GF-D8 (cell line): Measurements from ENCODE around the gene NKAIN2.
"Not testable (repeated sequence)": the region's sequence is repeated elsewhere in the genome, so short reads cannot be mapped to it uniquely, and the experiment has no call there.

ENCODE experiments used
- DNase-seq: peaks from one replicate; lab custom pipeline; 2025; lab: John Stamatoyannopoulos, UW

Gene NKAIN2

DNA sequence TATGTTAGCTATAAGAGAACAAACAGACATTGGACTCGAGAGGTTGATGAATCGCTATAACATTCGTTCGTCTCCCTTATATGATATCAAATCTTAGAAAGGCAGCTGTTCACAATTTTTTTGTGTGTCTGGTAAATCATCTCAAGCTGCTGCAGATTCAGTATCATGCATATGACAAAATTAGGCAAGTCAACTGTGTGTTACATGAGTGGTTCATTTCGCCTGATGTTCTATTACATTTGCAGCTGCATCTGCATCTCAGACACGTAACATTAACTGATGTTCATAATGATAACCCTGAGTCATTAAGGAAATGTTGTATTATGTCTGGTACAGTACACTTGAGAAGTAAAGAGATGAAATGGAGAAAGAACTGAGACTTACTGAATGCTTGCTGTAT, 92.1 kb downstream of the NKAIN2 start:
- no peak for DNase-seq

DNA sequence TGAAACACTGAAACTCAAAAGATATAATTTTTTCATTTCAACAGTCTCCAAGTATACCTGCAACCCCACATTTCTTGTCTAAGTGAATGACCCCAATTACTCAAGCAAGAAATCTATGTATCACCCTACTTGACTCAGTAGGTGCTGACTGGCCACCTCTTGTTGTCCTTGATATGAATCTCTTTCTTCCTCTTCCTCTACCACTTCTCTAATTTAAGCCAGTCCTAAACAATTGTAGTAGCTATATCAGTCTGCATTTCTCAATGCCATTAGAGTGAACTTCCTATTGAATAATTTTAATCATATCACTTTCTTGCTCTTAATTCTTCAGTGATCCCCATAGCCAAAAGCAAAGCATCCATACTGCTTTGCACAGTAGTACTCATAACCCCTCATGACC, 93.2 kb downstream of the NKAIN2 start:
- DNase-seq: no peak

DNA sequence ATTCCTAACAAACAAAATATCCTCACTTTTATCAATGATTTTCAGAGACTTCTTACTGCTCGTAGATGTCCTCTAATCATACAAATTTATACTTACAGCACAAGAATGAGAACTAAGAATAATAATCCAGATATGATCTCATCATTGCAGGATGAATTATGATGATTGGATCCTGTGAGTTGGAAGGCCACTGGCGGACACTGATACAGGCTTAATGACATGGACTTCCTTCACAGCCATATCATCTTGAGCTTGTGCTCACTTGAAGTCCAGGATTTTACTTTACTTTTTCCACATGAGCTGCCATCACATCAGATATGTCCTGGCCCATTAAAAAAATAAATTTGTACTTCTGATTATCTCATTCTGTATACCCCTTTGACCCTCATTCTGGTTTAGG, 94.3 kb downstream of the NKAIN2 start:
- DNase-seq: no peak

DNA sequence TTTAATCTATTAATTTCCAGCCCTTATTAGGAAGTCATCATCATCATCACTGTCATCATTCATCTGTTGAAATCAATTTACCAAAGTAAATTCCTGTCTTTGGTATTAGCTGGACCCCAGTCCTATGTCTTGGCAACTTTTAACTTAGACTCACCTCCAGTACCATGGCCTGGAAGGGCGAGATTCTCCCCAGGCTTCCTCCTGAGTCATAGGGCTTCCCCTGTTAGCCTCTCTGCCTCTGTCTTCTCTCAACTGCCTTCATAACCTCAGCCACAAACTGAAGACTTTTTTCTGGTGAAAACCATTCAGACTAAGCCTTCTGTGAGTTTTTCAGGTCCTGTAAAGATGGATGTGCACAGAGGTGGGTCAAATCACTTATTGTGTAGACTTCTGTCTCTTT, 95.0 kb downstream of the NKAIN2 start:
- DNase-seq: no peak

DNA sequence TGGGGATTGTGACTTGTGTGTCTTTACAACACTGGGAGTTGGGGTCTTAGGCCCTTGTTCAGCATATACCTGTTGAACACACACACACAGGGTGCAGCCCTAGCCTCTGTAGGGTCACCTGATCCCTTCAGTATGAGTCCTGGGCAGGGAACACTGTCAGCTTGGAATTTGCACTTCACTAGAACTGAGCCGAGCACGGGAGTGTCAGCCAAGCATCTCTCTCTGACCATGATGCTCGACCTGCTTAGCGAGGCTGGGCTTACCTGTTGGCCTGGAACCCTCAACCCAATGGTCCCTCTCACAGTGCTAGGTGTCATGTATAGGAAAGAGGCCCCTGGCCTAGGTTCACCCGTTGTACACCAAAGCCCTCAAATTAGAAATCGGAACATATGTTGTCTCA, 96.1 kb downstream of the NKAIN2 start:
- no peak for DNase-seq

DNA sequence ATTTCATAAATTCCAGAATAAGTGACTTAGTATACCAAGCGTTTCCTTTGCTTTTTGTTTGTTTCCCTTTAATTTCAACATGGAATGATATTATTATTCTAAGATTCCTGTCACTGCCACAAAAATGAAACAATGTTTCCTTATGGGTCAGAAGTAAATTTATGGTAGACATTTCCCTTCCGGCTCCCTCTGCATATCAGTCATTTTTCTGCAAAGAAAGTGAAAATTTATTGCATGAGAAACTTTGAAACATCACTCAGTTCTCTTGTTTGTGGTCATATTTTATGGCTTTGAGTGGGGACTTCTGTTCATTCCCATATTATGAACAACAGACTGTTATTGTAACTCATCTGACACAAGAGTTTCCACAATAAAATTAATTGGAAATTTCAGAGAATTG, 97.8 kb downstream of the NKAIN2 start:
- DNase-seq: no peak

DNA sequence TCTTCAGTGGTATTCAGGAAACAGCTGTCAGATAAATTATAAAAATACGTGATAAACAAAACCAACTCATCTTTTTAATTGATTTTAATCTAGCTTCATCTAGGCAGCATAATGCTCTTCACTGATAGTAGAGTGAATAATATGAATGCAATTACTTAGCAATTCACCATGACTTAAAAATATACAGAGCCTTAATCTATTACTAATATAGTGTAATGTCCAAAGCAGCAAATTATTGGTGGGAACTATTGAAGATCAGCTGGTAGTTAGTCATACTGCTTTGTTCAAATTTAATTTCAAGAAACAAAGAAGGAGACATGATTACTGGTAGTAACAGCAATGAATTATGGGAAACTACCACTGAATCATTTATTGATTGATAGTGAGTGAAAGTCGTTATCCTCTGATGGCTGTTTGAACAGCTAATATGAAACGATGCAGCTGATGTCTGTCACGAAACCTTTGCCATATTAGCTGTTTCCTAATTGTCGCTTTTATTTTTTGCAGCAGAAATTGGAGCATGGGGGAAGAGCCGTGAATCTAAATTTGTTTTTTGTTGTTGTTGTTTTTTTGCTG, 99.2 kb downstream of the NKAIN2 start:
- no peak for DNase-seq

DNA sequence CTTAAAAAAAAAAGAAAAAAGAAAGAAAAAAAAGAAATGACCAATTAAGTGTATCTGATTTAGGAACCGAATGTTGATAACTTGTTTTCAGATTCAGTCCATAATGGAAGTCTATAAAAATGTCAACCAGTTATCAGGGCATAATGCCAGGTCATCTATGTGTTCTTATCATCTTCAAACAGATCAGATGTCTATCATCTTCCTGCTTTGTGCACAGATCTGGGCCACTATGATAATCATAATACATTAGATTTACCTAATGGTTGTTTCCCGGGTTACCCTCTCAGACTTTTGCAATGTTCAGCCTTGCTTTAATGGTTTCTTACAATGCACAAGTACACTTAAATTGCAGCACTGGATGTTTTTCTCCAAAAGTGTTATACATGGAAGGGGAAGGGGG, 100.6 kb downstream of the NKAIN2 start:
- DNase-seq: no peak

DNA sequence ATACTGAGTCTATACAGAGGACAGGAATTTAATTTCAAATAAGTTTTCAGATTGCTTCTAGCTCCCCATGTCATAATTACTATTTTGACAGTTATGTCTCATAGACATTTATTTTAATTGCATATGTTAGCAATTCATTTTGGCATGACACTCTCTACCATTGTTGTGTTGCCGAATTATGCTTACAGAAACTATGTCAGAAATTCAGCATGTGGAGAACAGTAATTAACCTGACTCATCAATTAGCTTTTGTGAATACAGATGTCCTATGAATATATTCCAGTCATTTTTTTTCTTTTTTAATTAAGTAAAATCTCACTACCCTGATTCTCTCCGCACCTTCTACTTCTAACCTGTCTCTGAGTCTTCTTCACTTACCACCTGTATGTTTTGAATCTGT, 105.1 kb downstream of the NKAIN2 start:
- DNase-seq: no peak

DNA sequence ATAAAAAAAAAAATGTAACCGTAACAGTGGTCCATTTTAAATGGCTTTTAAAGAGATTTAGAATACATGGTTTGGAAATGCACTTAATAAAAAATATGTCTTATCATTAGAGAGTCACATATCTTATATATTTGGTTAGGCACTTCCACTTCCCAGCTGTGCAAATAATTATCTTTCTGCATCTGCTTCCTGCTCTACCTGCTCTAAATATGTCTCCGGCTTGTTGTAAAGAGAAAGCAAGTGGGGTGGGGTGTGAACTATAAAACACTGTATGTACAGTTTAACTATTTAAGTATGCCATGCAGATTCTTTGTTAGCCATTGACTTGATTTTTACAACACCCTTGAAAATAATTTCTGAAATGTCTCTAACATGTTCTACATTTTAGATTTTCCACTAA, 106.3 kb downstream of the NKAIN2 start:
- DNase-seq: no peak

DNA sequence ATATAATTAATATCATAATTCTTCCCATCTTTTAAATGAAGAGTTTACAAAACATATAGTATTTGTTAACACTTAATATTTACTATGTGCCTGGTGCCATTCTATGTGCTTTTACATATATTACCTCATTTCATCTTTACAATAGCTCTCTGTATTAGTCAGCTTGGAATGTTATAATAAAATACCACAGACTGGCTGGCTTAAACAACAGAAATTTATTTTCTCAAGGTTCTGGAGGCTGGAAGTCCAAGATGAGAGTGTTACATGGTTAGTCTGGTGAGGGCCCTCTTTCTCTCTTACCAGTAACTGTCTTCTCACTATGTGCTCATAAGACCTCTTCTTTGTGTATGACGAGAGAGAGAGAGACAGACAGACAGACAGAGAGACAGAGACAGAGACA, 110.2 kb downstream of the NKAIN2 start:
- DNase-seq: no peak

DNA sequence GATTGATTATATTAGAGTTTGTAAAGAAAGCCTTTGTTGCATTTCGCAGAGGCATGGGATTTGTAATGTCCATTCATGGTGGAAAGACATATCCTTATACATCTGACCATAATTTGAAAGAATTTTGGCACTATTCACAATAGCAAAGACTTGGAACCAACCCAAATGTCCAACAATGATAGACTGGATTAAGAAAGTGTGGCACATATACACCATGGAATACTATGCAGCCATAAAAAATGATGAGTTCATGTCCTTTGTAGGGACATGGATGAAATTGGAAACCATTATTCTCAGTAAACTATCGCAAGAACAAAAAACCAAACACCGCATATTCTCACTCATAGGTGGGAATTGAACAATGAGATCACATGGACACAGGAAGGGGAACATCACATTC, 119.7 kb downstream of the NKAIN2 start:
- DNase-seq: not testable (repeated sequence)

DNA sequence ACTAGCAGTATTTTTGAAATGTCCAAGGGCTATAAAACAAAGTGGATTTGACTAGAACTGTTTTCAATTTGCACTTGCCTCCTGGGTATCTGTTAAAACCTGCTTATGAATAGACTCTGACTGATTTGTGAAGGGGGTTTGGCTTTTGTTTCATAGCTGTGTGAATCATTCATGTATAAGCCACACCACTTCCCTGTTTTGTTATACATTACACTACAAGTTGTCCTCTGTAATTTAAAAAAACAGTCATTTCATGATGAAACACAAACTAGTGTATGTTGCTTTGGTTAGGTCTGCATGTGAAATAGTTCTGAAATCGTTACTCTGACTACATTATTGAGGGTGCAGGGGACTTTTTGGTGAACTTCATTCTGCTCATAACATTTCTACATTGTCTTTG, 121.7 kb downstream of the NKAIN2 start:
- DNase-seq: no peak

DNA sequence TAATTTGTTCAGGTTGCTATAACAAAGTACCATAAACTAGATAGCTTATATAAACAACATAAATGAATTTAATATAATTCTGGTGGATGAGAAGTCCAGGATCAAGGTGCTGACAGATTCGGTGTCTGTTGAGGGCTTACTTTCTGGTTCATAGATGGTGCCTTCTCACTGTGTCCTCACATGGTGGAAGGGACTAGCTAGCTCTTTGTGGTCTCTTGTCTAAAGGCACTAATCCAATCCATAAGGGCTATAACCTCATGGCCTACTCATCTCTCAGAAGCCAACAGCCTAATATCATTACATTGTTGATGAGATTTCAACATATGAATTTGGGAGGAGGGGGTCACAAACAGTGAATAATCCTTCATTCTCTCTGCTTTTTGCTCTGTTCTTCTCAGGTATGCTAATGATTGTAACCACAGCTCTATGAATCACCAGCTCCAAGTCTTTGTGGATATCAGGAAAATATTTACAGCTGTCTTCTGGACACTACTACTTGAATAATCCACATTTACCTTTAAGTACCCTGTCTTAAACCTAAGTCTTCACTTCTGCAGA, 122.3 kb downstream of the NKAIN2 start:
- no peak for DNase-seq

DNA sequence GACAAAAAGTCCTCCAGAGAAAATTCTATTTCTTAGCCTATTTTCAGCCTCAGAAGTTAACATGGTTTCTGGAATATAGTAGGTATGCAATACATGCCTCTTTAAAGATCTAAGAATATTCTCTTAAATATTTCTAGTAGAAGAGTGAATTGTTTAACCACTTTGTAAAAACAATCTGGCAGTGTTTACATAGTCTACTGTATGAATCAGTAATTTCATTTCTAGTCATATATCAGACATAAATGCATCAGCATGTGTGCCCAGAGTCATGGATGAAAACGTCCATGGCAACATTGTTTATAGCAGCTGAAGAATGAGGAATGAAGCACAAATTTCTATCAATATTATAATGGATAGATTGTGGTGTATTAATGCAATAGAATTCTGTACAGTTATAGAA, 124.9 kb downstream of the NKAIN2 start:
- DNase-seq: no peak

DNA sequence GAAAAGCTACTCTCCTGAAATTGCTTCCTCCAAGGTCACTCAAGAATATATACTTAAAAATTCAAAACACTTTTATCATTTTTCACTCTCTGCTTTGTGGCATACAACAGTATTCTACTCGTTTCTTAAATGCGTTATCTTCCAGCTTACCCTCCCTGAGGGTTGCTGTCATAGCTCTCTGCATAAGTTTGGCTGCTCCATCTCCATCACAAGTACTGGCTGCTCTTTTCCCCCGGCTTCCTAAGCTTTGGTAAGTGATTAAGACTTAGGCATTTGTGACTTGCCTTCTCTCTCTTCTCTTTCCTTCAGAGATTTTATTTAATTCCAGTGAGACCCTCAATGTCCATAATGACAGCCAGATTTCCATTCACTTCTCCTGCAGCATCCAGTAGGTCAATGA, 128.3 kb downstream of the NKAIN2 start:
- no peak for DNase-seq

DNA sequence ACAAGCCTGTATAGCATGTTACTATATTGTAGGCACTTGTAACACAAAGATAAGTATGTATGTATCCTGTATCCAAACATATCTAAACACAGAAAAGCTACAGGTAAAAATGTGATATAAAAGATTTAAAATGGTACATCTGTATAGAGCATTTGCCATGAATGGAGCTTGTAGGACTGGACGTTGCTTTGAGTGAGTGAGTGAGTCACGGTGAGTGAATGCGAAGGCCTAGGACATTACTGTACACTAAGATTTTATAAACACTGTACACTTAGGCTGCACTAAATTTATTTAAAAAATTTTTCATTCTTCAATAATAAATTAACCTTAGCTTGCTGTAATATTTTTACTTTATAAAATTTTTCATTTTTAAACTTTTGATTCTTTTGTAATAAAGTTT, 136.9 kb downstream of the NKAIN2 start:
- DNase-seq: no peak

DNA sequence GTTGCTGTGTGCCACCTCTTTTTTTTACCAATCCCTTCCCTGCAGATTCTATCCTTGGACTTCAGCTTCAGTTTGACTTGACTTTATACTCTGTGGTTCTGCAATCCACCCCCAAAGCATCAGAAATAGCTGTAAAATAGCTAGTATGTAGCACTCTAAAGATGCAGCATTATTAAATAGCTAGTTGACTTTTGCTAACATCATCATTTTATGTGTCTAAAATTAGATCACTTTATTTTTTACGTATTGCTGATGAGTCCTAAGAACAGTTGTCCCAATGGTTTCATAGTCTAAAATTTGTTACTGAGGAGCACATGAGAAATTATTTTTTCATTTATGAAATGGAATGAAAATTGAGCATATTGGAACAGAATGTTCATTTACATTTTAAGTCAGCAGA, 138.2 kb downstream of the NKAIN2 start:
- DNase-seq: no peak

DNA sequence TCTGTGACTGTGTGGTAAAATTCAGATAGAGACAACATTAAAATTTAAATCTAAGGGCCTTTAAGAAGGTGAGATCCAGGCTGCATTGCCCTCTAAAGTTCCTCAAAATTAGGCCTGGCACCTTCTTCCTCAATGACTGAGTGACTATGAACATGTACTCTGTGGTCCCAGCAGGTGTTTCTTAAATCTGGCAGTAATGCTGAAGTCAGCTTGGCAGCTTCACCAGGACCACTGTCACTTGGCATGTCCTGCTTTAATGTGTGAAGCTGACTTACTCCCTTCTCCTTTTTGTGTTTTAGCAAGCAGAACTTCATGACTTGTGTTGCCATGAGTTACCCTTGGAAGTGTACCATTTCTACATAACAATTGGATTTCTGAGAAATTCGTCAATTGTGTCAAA, 141.7 kb downstream of the NKAIN2 start:
- DNase-seq: no peak

DNA sequence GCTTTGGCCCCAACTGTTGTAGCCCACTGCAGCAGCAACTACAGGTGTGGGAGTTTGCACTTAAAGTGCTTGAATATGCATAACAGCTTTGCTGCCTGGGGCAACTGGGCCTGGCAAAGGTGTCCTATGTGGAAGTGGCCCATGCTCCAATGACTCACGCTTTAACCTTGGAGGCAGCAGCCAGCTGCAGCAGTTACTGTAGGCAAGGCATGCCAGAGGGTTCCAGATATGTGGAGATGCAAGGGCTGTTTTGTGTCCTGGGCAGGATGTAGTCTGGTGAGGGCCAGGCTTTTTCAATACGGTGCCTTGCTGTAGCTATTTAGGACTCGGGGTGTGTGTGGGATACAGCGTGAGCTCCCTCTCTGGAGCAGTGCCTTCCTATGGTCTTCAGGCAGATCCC, 150.3 kb downstream of the NKAIN2 start:
- DNase-seq: no peak

DNA sequence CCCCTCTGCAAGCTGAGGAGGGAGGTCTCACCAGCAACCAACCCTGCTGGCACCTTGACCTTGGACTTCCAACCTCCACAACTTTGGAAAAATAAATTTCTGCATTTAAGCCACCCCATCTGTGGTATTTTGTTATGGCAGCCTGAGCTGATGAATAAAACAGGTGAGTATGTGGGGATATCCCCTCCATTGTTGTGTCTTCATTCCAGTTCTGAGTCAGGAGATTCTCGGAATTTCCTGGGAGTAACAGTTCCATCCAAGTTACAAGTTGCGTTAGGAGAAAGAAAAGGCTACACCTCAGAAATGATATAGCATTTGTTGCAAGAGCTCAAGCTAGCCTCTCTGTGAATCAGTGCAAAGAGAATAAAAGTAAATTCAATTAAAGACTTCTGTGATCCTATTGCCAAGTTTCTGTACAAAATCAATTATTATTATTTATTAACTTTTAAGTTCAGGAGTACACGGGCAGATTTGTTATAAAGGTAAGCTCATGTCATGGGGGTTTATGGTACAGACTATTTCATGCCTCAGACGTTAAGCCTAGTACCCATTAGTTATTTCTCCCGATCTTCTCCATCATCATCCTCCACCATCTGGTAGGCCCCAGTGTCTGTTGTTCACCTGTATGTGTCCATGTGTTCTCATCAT, 153.0 kb downstream of the NKAIN2 start:
- no peak for DNase-seq

DNA sequence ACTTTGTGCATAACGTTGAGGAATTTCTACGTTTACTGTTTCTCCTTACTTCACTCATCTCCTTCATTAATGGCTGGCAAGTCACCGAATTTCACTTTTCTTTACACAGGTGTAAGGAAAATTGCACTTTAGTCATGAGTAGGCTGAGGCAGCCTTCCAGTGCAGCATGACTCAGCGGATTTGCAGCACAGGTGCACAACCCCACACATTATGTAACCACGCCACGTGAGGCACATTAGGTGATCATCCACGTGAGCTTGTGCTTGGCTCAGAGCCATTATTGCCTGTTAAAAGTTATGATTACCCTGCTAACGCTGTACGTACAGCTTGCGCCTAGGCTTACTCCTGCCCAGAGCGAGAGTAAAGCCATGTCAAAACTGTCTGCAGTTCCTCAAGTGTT, 158.8 kb downstream of the NKAIN2 start:
- DNase-seq: no peak

DNA sequence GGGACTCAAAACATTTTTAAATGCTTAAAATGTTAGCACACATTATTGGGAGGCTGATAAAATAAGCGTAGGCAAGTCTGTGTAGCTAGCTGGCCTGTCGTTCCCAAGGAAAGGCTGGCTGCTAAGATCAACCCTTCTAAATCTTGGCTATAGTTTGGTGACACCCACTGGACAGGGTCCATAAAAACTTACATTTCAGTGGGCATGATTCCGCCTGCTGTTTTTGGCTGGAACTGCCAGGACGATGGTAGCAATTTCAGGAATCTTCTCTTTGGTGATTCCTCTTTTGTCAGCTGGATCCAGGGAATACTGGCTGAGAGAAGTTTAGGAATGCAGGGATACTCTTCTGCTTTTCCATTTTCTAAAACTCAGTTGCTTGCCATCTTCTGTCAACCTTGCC, 162.2 kb downstream of the NKAIN2 start:
- no peak for DNase-seq

DNA sequence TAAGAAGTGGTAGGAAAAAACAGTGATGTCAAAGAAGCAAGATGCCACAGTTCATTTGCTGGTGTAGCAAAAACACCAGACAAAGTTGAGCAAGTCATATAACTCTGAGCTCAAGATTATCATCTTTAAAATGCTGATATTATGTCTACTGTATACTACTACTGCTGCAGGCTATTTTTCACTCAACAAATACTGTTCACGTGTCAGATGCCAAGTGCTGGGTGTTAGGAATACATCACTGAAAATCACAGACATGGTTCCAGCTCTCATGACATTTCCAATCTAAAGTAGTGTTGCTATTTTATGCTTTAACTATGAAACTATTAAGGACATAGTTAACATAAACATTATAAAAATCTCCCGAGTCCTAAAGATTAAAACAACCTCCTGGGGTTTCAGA, 163.0 kb downstream of the NKAIN2 start:
- DNase-seq: no peak
